Caco-2 (cell line): ENCODE data around the gene ANK3. TPM values are rescaled to one million over a fixed set of nuclear protein-coding genes. Genes with fewer than 3 reads are reported as not detected.
A peak's percentile ranks its signal among the peaks of the same experiment; 100 is the strongest.

Source experiments
- BruUV-seq: library from RNA; stranded (reverse); fragments of 400-500 nt; replicated peaks from 2 replicates; lab custom pipeline; 2021; lab: Mats Ljungman, UMichigan
- CTCF ChIA-PET: fragments of 300-600 bp; sonication (Branson Sonifier 250); formaldehyde crosslinking; loops from one replicate; lab custom pipeline; 2022; ENCODE audit warnings: antibody characterized with exemption; lab: Charles Lee
- POLR2A ChIA-PET: fragments of 300-600 bp; sonication (Branson Sonifier 250); formaldehyde crosslinking; loops from one replicate; lab custom pipeline; 2022; ENCODE audit warnings: antibody characterized with exemption; lab: Charles Lee
- DNase-seq, 2 experiments: peaks; one replicate each; pipeline versions ENCODE4 v3.0.0 to v3.0.0-alpha.2; 2020 to 2022
- H3K27me3 ChIP-seq: replicated peaks from 2 replicates; pipeline ENCODE4 v1.6.0; 2011; ENCODE audit warnings: low read length; ENCODE audit not compliant: control insufficient read depth, insufficient read depth
- H3K36me3 ChIP-seq: 2 replicates; pipeline ENCODE4 v1.5.1; 2011; ENCODE audit warnings: low read length; ENCODE audit not compliant: control insufficient read depth, insufficient read depth
- H3K4me1 ChIP-seq: fragments of 250-450 bp; sonication (Bioruptor Pico); 2 replicates; pipeline ENCODE4 v1.5.1; 2020; ENCODE audit warnings: mild to moderate bottlenecking
- H3K4me3 ChIP-seq: 2 replicates; pipeline ENCODE4 v1.5.1; 2011; ENCODE audit warnings: low read depth, mild to moderate bottlenecking, control low read depth, low read length
- H3K9me3 ChIP-seq: fragments of 250-450 bp; sonication (Bioruptor Pico); 2 replicates; pipeline ENCODE4 v1.5.1; 2020; ENCODE audit warnings: mild to moderate bottlenecking, moderate library complexity
- H3K27ac Mint-ChIP-seq: one replicate; pipeline ENCODE4 v1.8.0; 2022; ENCODE audit warnings: mixed read lengths; ENCODE audit not compliant: unreplicated experiment
- H3K27me3 Mint-ChIP-seq: one replicate; pipeline ENCODE4 v1.8.0; 2022; ENCODE audit warnings: mixed read lengths; ENCODE audit not compliant: insufficient read depth, unreplicated experiment
- H3K36me3 Mint-ChIP-seq: one replicate; pipeline ENCODE4 v1.8.0; 2022; ENCODE audit warnings: mild to moderate bottlenecking, mixed read lengths; ENCODE audit not compliant: insufficient read depth, unreplicated experiment
- H3K4me1 Mint-ChIP-seq: one replicate; pipeline ENCODE4 v1.8.0; 2022; ENCODE audit warnings: low read depth, mixed read lengths; ENCODE audit not compliant: unreplicated experiment
- H3K4me3 Mint-ChIP-seq: one replicate; pipeline ENCODE4 v1.8.0; 2022; ENCODE audit warnings: mild to moderate bottlenecking, moderate library complexity, mixed read lengths; ENCODE audit not compliant: unreplicated experiment
- H3K9me3 Mint-ChIP-seq: one replicate; pipeline ENCODE4 v1.8.0; 2022; ENCODE audit warnings: mixed read lengths; ENCODE audit not compliant: unreplicated experiment
- intact Hi-C: fragments of 100-400 bp; cut with micrococcal nuclease; formaldehyde crosslinking; loops from one replicate; pipeline ENCODE4 v1.10.0; 2022; ENCODE audit not compliant: unreplicated experiment
- total RNA-seq: library from RNA; stranded (reverse); gene quantifications from 2 replicates; pipeline ENCODE4 v1.2.3, GENCODE V29; 2022
- TF ChIP-seq, protein P1 (sequence below), 2 experiments: fragments of 200-600 bp in 1 of 2; IDR thresholded peaks; 1 replicate in 1 of 2; 2 replicates in 1 of 2; pipeline versions ENCODE4 v1.5.1 to v1.8.0; 2011 to 2022; ENCODE audit warnings: antibody characterized with exemption in 1 of 2, control low read depth in 1 of 2, inconsistent platforms in 1 of 2, low read depth in 1 of 2, low read length in 1 of 2, mild to moderate bottlenecking in 1 of 2, moderate library complexity in 1 of 2; ENCODE audit not compliant: insufficient read depth in 1 of 2, severe bottlenecking in 1 of 2, unreplicated experiment in 1 of 2

ANK3 gene
- total RNA-seq, 1 experiment from 2014 or later: 46.7 TPM

GRCh38 chr10:60338002-60338564, 51.6 kb downstream of the ANK3 start:
- Mint-ChIP-seq H3K4me1 (peaks cover 16% of the 10 kb centered on the region), H3K36me3 (no peaks in the 10 kb centered on the region), H3K9me3 (no peaks in the 10 kb centered on the region), H3K27me3 (no peaks in the 10 kb centered on the region), H3K4me3 (no peak overlapping the region), H3K27ac (no peak overlapping the region)
- H3K9me3 ChIP-seq: no peaks in the 10 kb centered on the region
- peaks cover 5% of the 10 kb centered on the region; the same call in 1 of the 2 replicates for H3K4me1 ChIP-seq
- no TSS peak for BruUV-seq
- DNase-seq: no peak
- TF ChIP-seq, protein P1, sequence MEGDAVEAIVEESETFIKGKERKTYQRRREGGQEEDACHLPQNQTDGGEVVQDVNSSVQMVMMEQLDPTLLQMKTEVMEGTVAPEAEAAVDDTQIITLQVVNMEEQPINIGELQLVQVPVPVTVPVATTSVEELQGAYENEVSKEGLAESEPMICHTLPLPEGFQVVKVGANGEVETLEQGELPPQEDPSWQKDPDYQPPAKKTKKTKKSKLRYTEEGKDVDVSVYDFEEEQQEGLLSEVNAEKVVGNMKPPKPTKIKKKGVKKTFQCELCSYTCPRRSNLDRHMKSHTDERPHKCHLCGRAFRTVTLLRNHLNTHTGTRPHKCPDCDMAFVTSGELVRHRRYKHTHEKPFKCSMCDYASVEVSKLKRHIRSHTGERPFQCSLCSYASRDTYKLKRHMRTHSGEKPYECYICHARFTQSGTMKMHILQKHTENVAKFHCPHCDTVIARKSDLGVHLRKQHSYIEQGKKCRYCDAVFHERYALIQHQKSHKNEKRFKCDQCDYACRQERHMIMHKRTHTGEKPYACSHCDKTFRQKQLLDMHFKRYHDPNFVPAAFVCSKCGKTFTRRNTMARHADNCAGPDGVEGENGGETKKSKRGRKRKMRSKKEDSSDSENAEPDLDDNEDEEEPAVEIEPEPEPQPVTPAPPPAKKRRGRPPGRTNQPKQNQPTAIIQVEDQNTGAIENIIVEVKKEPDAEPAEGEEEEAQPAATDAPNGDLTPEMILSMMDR (IDR thresholded peaks at IDR 0.05; ENCODE audit: insufficient read depth in 1 of 2, low read depth in 1 of 2, low read length in 1 of 2, severe bottlenecking in 1 of 2, unreplicated experiment in 1 of 2): no peak
- intact Hi-C loops: loop anchor here (10.0 kb wide), 1 partner anchor 233 kb away; no protein-coding TSS in a partner anchor
- POLR2A ChIA-PET: no interaction called here
- H3K27me3 ChIP-seq: no peaks in the 10 kb centered on the region
- CTCF ChIA-PET: no interaction called here
- no peaks in the 10 kb centered on the region for H3K36me3 ChIP-seq
- H3K4me3 ChIP-seq: no peak overlapping the region

DNA sequence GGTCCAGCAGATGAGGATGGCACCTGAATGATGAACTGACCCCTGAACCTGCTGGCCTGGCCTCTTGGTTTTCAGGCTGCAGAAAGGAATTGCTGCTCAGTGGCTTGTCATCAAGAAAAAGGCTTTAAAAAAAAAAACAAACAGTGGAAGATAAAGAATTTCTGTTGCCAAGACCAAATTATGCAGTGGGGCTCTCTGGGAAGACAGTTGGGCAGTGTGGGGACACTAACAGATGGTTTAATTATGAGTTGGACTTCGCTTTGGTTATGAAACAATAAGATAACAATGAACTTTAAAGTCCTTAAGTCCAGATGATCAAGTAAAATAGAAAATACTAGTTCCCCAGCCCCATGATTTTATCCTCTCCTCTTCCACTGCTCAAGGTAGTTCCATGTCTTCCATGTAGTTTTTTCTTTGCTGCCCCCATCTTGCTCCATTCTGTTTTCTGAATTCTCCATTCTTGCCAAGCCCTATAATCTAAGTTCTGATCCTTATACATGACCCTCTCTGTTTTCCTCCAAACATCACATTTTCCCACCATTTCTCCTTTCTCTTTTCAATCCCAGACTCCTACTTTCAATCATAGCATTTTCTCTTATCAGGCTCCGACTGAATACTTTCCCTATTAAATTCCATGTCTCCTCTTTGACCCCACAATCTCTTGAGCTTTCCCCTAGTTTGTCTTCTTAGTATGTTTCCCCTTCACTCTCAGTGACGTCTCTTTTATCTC, 52.6 kb downstream of the ANK3 start:
- Mint-ChIP-seq H3K27me3 (no peaks in the 10 kb centered on the region), H3K4me1 (peaks cover 16% of the 10 kb centered on the region), H3K9me3 (no peaks in the 10 kb centered on the region), H3K36me3 (no peaks in the 10 kb centered on the region), H3K4me3 (no peak overlapping the region), H3K27ac (no peak overlapping the region)
- Histone ChIP-seq H3K9me3 (no peaks in the 10 kb centered on the region), H3K27me3 (no peaks in the 10 kb centered on the region), H3K4me3 (no peak overlapping the region), H3K36me3 (no peaks in the 10 kb centered on the region), H3K4me1 (0 out of 2 replicates have a peak, but pooled peaks cover 5% of the 10 kb centered on the region)
- DNase-seq: no peak
- no TSS peak for BruUV-seq
- CTCF ChIA-PET: no interaction called here
- POLR2A ChIA-PET: no interaction called here
- TF ChIP-seq, protein P1 (IDR thresholded peaks at IDR 0.05; ENCODE audit: insufficient read depth in 1 of 2, low read depth in 1 of 2, low read length in 1 of 2, severe bottlenecking in 1 of 2, unreplicated experiment in 1 of 2): no peak
- intact Hi-C loops: loop anchor here (10.0 kb wide), 1 partner anchor 232 kb away; no protein-coding TSS in a partner anchor

DNA sequence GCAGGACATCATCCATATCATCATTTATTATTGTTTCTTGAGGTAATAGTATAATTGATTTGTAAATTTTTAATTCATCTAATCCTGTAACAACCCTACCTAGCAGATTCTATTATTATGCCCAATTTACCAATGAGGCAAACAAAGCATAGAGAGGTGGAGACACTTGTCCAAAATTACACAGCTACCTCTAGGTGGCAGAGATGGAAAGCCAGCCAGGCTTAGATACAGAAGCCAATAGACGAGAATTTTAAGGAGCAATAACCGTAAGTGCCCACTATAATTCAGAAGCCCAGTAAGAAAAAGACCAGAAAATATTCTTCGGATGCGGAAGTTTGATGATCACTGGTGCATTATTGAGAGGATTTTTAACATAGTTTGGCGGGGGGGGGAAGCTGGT, 54.0 kb downstream of the ANK3 start:
- H3K4me1 Mint-ChIP-seq: peaks cover 16% of the 10 kb centered on the region
- H3K9me3 Mint-ChIP-seq: no peaks in the 10 kb centered on the region
- Histone ChIP-seq H3K4me3 (no peak overlapping the region), H3K36me3 (no peaks in the 10 kb centered on the region), H3K9me3 (no peaks in the 10 kb centered on the region), H3K4me1 (0 out of 2 replicates have a peak, but pooled peaks cover 5% of the 10 kb centered on the region), H3K27me3 (no peaks in the 10 kb centered on the region)
- no peak overlapping the region for H3K27ac Mint-ChIP-seq
- ChIA-PET POLR2A (no interaction called here), CTCF (interaction anchor here (0.7 to 1.3 kb wide), 8 partner anchors 14 to 236 kb away, joined by 3 to 7 read pairs (median 4); no protein-coding TSS in a partner anchor)
- no peaks in the 10 kb centered on the region for H3K27me3 Mint-ChIP-seq
- H3K4me3 Mint-ChIP-seq: no peak overlapping the region
- intact Hi-C loops: loop anchor here (1.0 to 10.0 kb wide), 3 partner anchors 97 to 231 kb away; no protein-coding TSS in a partner anchor
- TF ChIP-seq, protein P1 (IDR thresholded peaks at IDR 0.05; ENCODE audit: insufficient read depth in 1 of 2, low read depth in 1 of 2, low read length in 1 of 2, severe bottlenecking in 1 of 2, unreplicated experiment in 1 of 2): peak; percentile 62 to 70
- BruUV-seq: no TSS peak
- no peaks in the 10 kb centered on the region for H3K36me3 Mint-ChIP-seq
- DNase-seq: peak in 1 of 2 experiments; percentile 40
